Left kidney (tissue), 2 donors: Measurements from ENCODE around the gene SMURF1. TPM values are rescaled to one million over a fixed set of nuclear protein-coding genes. Genes with fewer than 3 reads are reported as not detected.
"Not testable (repeated sequence)": the region's sequence is repeated elsewhere in the genome, so short reads cannot be mapped to it uniquely, and the experiment has no call there.

Experiments
- DNase-seq: peaks from one replicate; pipeline ENCODE4 v3.0.0-alpha.2; 2013
- polyA plus RNA-seq: library from polyadenylated mRNA; unstranded; fragments of 120-200 nt; gene quantifications from one replicate; pipeline ENCODE4 v1.2.1, GENCODE V29; 2013; ENCODE audit not compliant: insufficient read length

Gene SMURF1
- polyA plus RNA-seq, 1 donor = 18.8 TPM

DNA sequence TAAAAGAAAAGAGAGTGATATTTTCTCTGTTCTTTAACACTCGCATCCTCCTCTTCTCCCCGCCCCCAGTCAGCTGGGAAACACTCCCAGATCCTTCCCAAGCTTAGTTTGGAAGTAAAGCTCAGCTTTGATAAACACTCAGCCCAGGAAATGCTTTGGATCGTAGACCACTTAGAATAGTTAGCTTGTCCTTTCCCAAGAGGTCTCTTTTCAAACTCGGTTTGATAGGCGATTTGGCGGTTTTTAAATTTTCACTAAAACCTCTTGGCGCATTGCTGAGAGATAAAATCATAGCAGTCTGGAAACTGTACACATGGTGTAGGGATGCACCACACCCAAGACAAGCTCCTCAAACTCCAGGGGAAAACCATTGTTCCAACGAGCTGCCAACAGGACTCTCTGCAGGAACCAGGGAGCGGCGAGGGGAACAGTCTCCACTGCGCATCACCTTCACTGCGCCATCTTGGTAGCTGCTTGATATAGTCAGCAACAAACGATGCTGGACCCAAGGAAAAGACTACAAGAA is 22.3 kb downstream of the SMURF1 start:
- DNase-seq = no peak

DNA sequence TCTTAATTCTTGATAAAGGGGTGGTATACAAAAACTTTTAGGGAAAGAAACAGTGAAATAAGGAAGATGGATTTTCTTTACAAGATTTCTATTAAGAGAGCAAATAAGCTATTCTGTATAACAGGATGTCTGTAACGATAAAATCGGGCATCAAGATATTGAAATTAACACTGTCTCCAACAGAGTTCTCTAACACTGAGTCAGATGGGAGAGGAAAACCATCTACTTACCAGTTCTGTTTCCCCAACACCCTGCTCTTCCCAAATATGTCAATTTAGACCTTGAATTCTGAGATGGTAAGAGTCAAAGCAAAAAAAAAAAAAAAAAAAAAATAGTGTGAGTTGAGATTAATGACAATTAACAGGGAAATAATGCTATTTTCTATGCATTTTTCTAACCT is 23.0 kb downstream of the SMURF1 start:
- no peak for DNase-seq

DNA sequence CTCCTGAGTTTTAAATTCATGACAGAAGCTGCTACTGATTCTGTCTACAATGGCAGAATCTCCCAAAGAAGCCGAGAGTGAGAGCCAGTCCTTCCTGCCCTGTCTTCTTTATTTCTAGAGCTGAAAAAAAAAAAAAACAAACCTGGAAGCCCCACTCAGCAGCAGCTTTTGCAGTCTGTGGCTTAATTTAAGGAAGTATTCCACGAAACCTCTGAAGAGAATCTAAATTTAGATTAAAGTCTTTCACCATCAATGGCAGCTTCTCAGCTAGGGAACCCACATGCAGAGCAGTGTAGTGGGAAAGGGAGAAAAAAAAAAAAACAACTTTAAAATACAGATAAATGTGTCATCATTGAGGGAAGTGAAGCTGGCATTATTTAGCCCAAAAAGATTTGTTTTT is 23.4 kb downstream of the SMURF1 start:
- no peak for DNase-seq

DNA sequence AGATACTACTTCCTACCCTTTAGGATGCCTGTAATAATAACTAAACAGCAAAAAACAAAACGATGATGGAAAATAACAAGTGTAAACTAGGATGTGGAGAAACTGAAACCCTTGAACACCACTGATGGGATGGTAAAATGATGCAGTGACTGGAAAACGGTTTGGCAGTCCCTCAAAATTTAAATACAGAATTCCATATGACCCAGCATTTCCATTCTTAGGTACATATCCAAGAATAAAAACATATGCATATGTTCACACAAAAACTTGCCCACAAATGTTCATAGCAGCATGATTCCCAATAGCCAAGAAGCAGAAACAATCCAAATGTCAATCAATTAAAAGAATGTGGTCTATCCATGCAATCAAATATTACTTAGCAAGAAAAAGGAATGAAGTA is 25.8 kb downstream of the SMURF1 start:
- no peak for DNase-seq

DNA sequence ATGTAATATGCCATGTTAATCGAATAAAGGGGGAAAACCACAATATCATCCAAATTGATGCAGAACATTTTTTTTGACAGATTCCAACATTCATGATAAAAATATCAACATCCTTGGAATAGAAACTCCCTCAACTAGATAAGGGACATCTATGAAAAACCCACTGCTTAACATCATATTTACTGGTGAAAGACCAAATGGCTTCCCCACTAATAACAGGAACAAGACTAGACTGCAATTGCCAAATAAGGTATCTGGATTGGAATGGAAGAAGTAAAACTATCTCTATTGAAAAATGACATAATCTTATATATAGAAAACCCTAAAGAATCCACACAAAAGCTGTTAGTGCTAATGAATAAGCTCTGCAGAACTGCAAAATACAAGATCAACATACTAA is 27.8 kb downstream of the SMURF1 start:
- no peak for DNase-seq

DNA sequence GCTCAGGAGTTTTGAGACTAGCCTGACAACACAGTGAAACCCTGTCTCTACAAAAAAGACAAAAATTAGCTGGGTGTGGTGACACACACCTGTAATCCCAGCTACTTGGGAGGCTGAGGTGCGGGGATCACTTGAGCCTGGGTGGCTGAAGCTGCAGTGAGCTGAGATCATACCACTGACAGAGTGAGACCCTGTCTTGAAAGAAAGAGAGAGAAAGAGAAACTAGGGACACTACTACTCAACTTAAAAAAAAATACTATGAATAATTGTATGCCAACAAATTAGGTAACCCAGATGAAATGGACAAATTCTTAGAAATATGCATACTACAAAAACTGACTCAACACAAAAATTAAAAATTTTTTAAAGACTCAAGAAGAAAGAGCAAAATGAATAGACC is 28.5 kb downstream of the SMURF1 start:
- no peak for DNase-seq

DNA sequence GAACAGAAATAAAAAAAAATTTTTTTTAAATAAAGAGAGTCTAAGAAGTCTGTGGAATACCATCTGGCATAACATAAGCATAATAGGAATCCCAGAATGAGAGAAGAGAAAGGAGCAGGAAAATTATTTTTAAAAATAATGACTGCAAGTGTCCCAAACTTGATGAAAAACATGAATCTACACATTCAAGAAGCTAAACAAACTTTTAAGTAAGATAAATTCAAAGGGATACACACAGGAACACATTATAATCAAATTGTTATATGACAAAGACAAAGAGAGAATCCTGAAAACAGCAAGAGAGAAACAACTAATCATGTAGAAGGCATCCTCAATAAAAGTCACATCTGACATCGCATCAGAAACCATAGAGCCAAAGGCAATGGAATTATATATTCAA is 30.9 kb downstream of the SMURF1 start:
- no peak for DNase-seq

DNA sequence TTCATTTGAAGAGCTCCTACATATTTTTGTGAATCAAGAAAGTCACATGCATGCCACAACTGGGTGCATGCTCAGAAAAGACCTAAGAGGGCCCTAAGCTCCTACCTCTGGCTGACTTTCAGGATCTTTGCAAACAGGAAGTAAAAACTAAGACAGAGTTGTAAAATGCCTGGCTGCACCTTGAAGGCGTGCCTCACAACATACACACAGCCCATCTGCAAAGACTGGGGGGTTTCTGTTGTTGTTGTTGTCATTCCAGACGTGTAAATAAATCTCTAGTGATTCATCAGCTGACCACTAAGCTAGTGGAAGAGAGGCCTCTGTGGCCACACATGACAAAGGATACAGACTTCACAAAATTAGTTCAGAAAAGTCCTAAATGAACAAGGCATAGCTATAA is 31.8 kb downstream of the SMURF1 start:
- DNase-seq = no peak

DNA sequence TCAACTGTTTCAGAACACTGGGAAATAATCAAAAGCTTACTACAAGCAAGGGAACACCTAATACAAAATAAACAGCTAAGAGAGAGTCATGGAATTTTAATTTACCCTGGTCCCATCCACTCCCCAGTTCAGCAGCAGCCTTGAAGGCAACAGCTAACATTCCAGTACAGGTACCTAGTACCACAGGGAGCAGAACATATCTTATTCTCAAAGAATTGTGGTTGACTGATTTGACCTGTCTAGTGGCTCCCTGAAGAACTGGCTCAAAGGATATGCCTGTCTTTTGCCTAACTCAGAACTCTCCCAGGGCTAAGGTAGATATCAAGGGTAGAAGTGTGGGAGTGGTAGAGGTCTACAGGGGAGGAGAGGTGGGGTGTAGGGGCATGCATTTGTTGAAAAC is 32.3 kb downstream of the SMURF1 start:
- DNase-seq = no peak

DNA sequence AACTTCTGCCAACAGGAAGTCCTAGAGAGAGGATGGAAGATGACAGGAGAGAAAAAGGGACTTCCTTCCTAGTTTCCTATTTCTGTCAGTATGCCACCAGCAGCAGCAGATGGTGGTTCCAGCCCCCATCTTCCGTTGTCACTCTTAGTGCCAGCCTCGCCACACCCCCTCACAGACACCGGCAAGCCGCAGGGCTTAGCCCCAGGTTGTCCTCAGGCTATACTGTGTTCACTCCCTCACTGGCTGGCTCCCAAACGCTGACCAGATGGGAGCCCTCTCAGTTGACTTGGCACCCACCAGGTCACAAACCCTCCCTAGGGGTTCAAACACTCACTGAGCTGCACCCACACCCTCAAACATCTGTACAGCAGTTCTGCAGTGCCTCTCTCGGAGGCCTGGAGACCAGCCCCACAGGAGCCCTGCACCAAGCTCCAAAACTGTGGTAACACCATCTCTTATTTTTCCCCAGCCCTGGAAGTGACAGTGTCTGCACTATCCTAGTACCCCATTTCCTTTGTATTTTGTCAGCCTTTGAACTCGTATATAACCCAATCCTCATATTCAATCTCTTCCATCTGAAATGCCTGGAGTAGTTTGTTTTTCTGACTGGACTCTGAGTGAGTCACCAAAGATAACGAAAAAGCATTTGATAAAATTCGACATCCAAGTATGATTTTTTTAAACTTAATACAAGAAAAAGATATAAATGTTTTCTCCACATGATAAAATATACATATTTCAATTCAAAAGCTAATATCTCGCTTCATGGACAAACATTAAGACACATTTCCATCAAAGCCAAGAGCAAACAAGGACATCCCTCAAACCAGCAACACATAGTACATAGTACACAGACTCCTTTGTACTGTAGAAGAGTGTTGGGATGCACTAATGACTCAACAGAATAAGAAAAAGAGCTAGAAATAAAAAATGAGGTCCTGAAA is 34.5 kb downstream of the SMURF1 start:
- no peak for DNase-seq

DNA sequence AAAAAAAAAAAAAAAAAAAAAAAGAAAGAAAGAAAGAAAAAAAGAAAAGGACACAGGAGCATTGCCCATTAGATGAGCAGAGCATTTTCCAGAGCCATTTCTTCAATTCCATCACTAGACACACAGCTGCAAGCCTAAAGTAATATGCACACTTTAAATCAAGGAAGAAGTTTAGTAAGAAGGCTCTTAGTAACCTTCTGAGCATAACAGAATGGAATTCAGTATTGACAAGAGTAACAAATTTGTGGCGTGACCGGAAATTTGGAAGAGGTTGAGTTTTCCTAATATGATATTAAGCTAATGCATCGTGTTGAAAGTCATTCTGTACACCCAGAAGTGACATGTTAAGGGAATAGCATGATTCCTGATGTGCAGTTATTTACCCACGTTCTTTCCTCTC is 35.3 kb downstream of the SMURF1 start:
- DNase-seq = no peak

DNA sequence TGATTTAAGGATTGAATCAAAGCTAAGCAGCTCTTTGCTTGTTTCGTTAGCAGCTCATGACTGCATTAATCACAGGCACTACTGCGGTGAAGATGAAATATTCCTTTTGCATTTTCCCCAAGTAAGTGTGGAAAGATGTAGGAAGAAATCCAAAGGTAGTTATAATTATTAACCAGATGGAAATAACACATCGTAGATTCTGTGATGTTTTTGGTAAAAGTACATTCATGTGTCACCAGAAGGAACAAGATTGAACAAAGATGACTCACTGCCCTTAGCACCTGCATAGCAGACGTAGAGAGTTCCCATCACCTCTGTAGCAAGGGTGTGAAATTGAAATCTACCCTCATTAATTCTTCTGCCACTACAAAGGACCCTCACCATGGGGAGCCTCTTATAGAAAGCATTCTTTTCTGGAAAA is 37.1 kb downstream of the SMURF1 start:
- DNase-seq = no peak

DNA sequence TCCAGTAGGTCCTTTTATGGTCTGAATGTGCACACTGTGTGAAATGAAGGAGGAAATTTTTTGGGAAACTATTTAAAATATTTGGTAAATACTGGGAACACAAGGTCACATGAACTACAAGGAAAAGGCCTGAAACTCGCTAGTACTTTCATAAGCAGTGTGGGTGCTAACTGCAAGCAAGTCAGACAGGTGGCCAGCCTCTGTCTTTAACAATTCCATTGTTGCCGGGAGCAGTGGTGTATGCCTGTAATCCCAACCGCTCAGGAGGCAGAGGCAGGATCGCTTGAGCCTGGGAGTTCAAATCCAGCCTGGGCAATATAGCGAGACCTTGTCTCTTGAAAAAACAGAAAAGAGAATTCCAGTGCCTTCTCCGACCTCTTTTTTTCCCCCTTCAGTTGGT is 37.5 kb downstream of the SMURF1 start:
- DNase-seq = no peak

DNA sequence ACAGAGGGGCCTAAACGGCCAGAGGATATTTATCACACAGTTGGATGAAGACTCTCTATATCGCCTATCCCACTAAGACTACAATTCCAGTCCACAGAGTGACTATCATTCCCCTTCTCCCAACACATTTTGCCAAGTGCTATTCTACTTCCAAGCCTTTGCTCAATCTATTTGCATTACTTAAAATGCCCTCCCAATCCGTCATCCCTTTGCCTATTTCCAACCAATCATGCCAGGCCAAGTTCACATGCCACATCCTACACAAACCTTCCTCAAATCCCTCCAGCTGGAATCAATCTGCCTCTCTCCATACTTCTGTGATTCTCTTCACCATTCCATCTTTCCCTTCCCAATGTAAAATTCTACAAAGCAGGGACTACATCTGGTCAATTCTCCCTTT is 38.2 kb downstream of the SMURF1 start:
- DNase-seq = no peak

DNA sequence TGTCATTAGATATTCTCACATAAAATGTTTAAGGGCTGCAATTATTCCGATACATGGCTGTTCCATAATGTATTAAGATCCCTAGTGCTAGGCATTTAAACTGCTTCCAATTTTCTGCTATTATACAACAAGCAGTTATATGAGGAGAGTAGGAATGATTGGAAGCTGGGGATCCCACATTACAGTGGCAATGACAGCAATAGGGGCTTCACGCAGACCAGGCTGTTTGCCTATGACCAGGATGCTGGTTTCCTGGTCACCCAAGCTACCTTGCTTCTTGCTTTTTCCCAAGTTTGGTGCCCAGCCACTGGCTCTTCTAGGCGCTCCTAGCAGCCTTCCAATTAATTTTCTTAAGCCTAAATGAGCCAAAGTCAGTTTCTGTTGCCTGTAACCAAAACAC is 39.3 kb downstream of the SMURF1 start:
- no peak for DNase-seq

DNA sequence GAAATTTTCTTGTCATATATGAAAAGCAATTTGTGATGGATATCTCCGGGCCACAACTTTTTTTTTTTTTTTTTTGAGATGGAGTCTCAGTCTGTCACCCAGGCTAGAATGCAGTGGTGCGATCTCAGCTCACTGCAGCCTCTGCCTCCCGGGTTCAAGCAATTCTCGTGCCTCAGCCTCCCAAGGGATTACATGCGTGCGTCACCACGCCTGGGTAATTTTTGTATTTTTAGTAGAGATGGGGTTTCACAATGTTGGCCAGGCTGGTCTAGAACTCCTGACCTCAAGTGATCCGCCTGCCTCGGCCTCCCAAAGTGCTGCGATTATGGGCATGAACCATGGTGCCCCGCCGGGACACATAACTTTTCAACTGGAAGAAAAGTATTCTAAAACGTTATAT is 40.1 kb downstream of the SMURF1 start:
- DNase-seq = not testable (repeated sequence)

DNA sequence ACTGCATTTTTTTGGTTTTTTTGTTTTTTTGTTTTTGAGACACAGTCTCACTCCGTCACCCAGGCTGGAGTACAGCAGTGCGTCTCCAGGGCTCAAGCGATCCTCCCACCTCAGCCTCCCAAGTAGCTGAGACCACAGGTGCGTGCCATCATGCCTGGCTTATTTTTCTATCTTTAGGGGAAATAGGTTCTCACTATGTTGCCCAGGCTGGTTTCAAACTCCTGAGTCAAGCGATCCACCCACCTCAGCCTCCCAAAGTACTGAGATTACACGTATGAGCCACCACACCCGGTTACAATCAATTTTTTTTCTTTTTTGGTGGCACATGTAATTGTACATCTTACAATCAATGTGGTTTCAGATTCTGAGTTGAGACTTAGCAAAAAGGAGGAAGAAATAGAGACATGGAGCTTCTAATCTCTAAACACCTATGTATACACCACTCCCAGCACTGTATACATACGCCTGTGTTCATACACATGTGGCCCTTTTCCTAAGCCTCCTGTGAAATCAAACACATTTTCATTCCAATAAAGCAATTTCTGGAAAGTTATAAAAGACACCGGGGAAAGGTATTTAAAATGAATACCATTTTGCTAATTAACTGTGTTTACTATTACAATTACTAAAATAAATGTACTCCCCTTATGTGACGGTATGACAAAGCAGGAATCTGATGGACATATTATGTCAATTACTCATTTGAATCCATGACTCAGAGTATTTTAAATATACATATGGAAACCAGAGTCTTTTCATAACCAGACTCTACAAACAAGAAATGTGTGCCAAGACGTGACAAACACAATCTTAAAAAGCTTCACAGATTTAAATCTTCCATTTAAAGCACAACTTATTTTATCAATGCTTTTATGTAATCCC is 40.9 kb downstream of the SMURF1 start:
- DNase-seq = no peak

DNA sequence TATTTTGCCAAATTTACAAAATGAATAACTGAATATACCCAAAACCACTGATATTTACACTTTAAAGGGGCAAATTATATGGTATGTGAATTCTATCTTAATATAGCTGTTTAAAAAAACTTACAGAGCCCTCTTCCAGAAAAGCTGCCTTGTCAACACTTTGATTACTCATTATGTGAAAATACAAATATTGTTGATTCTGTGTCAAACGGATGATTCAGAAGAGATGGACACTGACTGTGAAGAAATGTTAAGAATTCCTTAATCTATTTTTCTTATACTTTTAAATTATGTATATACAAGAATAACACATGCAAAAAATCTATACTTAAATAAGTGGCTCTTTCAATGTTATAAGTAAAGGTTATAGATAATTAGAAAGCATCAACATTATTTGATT is 41.5 kb downstream of the SMURF1 start:
- DNase-seq = no peak

DNA sequence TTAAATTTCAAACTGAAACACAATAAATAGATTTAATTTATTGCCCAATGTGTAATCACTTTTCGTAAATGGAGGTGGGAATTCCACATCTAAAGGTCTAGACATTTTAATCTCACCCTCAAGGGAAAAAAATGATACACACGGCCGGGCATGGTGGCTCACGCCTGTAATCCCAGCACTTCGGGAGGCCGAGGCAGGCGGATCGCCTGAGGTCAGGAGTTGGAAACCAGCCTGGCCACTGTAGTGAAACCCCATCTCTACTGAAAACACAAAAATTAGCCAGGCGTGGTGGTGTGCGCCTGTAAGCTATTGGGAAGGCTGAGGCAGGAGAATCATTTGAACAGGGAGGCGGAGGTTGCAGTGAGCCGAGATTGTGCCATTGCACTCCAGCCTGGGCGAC is 42.4 kb downstream of the SMURF1 start:
- DNase-seq = not testable (repeated sequence)

DNA sequence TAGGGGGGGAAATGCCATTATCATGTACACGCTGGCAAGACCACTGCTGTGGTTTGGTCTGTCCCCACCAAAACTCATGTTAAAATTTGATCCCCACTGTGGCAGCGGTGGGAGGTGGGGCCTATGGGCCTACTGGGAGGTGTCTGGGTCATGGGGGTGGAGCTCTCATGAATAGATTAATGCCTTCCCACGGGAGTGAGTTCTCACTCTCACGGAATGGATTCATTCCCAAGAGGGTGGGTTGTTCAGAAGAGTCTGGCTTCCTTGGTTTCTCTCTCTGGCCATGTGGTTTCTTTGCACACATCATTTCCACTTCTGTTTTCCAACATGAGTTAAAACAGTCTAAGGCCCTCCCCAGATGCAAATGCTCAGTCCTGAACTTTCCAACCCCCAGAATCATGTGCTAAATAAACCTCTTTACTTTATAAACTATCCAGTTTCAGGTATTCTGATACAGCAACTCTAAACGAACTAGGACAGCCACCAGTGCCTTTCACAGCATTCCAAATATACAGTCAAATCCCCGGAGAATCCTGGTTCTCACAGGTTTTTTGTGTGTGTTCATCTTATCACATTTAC is 44.3 kb downstream of the SMURF1 start:
- no peak for DNase-seq

DNA sequence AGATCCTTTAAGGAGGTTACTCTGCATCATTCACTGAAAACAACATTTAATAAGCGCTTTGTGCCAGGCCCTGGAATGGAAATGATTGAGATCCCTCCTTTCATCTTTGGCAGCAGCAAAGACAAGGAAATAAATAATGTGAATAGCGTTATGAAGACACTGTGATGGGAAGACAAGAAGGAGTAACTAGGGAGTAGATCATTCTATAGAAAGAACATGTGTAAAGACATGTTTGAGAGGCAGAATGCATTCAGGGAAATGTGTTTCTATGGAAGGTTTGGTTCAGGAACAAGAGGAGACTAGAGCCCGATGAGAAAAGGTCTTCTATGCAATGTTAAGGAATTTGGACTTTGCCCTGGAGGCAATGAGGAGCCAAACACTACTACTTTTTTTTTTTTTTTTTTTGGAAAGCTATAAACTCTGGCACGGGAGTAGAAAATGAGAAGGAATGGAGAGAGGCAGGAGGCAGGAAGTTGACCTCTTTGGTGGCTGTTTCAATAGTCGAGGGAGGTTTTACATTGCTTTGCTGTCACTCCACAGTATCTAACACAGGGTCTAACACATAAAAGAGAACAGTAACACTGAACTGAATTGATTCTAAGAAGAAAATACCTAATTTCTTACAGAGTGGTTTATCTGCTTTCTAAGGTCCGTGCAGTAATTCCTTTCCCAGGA is 44.9 kb downstream of the SMURF1 start:
- no peak for DNase-seq

DNA sequence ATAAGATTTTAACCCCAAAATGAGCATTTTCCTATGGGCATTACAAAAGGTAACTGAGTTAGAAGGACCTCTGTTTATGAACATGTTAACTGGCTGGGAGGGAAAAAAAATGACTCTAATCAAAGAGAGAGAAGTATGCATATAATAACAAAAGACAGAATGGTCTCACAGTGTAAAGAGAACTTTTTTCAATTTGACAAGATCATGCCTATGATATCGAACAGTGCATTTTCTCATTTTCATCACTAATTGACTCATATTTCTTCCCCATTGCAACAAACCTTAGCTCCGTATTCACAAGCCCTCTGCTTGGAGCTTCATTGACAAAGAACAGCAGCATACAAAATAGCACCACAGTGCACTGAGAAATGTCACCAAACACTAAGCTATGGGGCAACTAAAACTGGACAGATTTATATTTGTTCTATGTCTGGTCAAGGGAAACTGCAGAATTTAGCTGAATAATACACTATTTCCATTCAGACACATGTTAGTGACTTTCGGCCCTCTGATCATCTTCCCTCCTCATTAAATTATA is 45.6 kb downstream of the SMURF1 start:
- no peak for DNase-seq
